Muscle of arm (tissue), 12 donors: ENCODE measurements around the gene AFF3. TPM values are rescaled to one million over a fixed set of nuclear protein-coding genes. Genes with fewer than 3 reads are reported as not detected.
"Not testable (repeated sequence)": the region's sequence is repeated elsewhere in the genome, so short reads cannot be mapped to it uniquely, and the experiment has no call there.

Experiments
- DNase-seq: peaks from one replicate; pipeline ENCODE4 v3.0.0-alpha.2; 2013
- polyA plus RNA-seq, 12 donors: library from polyadenylated mRNA; unstranded; fragments of 120-200 nt; gene quantifications; one replicate each; pipeline ENCODE4 v1.2.1, GENCODE V29; 2013; ENCODE audit not compliant: insufficient read length in 12 of 12

Gene AFF3
- polyA plus RNA-seq, 12 donors: 2.5 to 15.7 (median 3.7) TPM; not detected in 1

DNA sequence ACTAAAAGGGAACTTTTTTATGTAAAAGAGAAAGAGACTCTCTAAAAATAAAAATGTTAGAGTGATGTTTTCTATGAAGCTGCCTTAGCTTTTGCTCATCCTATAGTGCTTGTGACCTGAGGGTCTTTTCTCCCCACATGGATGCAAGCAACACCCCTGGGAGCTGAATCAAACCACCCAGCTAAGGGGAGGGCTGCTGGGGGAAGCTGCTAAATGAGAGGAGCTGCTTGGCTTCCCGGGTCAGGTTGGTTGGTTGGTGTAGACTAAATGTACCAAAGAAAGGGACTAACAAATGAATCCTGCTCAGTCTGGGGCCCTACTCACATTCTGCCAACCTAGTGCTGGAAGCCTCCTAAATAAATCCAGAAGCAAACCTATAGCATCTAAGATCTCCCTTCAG is 35.0 kb downstream of the AFF3 start:
- no peak for DNase-seq

GRCh38 chr2:100106460-100106859 is 35.9 kb downstream of the AFF3 start:
- peak; percentile 46 for DNase-seq

- DNase-seq: no peak
These were observed 36.7 kb downstream of the AFF3 start for GRCh38 chr2:100105678-100106054.

DNA sequence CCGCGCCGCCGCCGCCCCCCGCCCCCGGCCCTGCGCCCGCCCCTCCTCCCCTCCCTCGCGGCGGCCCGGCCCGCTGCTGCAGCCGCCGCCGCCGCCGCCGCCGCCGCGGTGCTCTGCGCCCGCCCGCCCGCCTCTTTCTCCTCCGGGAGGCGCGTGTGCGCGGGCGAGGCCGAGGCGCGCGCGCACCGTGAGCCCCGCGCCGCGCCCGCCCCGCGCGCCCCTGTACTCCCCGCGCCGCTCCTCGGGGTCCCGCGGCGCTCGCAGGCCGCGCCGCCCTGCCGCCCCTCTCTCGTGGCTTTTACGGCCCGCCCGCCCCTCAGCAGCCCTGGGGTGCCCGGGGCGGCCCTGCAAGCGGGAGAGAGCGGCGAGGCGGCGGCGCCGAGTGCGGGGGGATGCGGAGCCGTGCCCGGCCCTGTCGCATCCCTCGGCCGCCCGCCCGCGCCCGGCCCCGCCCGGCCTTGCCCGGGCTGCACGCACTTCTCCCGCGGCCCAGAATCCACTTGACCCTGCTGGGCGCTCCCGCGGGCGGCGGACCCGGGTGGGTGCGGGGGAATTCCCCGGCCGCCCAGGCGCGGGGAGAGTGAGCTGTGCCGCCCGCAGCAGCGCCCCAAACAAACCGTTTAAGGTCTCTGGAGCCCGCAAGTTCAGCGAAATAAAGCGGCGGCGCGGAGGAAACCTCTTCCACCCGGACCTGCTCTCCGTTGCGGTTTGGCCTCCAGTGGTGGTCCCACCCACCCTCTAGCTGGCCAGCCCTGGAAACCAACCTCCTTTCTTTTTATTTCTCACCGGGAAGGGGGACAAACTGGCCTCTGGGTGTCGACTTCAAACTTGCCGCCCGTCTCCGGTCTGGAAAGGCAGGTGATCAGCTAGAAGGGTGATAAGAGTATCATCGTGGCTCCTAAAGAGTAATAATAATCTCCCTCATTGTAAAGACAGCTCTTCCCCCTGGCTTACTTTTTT is 37.4 kb downstream of the AFF3 start:
- DNase-seq: no peak

- not testable (repeated sequence) for DNase-seq
These were observed 38.1 kb downstream of the AFF3 start for GRCh38 chr2:100104265-100104664.

GRCh38 chr2:100103527-100104252 is 38.7 kb downstream of the AFF3 start:
- not testable (repeated sequence) for DNase-seq

DNA sequence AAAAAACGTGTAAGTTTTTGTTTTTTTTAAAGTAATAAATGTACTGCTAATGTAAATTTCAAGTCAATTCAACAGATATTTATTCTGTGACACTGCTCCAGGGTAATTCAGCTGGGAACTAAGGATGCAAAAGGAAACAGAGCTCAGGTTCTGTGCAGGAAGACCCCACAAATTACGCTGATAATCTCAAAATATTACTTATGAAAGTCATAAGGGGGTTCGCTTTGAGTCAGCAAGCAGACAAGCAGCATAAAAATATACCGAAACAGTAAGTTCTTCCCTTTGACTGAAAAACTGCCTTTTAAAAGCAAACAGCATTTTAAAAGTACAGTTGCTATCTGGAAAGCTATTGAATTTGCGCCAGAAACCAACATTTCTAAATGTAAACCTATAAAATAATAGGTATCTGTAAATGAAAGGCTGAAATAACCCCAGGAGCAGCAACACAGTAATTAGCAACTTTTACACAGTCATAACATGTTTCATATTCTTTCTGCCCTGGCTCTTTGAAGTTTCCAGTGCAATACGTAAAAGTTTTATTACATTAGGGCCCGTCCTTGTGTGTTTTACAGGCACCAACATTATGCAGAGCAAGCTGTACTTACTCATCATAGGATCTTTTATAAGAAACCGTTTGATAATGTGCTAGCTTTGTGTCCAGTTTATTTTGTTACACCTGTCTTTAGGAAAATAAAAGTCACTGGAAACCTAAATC is 39.8 kb downstream of the AFF3 start:
- not testable (repeated sequence) for DNase-seq

GRCh38 chr2:100098855-100099254 is 43.5 kb downstream of the AFF3 start:
- DNase-seq: not testable (repeated sequence)

GRCh38 chr2:100097611-100098294 is 44.6 kb downstream of the AFF3 start:
- not testable (repeated sequence) for DNase-seq

DNA sequence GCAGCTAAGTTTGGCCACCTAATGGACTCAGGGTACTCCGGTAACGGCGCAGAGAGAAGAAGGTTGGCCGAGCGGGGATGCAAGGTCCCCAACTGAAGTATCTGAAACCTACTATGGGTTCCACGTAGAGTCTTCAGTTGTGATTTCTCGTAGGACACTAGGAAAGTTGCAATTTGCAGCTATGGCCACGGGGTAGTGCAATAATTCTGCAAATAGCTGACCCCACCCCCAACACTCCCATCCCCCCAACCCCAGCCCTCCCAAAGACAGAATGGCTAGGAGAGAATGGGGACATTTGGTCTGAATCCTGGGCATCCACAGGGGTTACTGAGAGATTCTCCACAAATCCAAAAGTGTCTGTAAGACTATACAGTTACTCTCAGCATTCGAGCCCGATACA is 46.5 kb downstream of the AFF3 start:
- not testable (repeated sequence) for DNase-seq

DNA sequence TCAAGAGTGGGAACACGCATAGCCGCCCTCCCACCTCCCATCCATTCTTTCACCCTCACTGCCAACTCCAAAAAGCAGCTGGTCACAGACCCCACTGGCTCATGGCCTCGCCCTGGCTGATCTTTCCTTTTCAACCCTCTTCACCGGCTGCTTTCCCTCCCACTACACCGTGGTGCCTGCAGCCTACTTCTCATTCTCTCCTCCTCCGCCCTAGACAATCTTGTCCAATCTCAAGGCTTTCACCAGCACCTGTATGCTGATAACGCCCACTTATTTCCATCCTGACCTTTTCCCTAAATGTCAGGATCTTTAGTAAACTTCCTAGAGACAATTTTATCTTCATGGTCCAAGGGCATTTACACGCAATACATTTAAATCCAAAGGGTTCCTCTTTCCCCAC is 50.6 kb downstream of the AFF3 start:
- DNase-seq: not testable (repeated sequence)

GRCh38 chr2:100085744-100086143 is 56.6 kb downstream of the AFF3 start:
- DNase-seq: not testable (repeated sequence)

DNA sequence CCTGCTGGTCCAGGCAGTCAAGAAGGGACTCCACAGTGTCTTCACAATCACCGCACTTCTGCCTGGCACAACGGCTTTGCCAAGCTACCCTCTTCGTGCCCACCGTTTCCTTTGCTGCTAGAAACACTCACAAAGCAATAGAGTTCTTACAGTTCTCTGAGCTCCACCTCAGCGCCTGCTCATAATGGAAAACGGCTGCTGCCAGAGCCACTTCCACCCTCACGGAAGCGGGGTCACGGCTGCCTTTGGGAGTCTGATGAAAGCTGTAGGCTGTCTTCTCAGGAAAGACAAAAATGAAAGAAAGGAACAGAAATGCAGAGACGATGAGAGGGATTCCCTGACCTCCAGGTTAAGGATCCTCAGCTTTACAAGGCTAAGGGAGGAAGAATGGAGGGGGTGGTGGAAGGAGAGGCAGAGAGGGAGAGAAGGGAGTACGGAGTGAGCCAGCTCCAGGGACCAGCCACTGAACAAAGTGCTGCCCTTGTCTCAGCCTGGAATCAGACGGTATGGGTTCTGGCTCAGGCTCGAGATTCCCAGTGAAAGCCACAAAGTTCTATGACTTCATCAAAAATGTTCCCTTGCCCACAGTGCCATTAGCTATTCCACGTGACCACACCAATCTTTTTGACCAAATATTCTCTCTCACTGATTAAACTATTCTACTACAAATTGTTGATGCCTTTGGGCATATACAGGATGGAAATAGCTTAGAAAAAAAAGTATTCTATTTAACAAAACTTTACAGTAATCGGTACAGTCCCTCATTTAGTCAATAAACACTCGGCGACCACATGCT is 58.8 kb downstream of the AFF3 start:
- not testable (repeated sequence) for DNase-seq

GRCh38 chr2:100082302-100082978 is 60.0 kb downstream of the AFF3 start:
- not testable (repeated sequence) for DNase-seq

GRCh38 chr2:100077935-100078334 is 64.5 kb downstream of the AFF3 start:
- DNase-seq: no peak

- DNase-seq: no peak
These were observed 64.9 kb downstream of the AFF3 start for GRCh38 chr2:100077456-100077855.

DNA sequence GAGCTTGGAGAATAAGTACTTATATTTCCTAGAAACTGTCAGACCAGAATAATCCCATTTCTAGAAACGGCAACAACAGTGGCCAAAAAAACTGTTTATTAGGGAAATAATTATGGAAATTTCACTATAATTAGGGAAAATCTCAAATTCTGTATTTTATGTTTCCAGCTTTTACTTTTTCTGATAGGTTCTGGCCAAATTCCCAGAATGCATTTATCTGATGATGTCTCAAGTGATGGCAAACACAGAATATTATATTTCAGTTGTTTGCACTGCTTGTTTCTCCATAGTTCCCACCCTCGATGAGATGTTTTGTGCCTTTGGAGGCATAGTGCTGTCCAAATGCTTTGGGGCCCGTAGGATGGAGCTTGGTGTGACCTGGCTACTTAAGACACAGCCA is 66.9 kb downstream of the AFF3 start:
- DNase-seq: no peak

- DNase-seq: no peak
These were observed 69.3 kb downstream of the AFF3 start for GRCh38 chr2:100073110-100073509.

- no peak for DNase-seq
These were observed 69.9 kb downstream of the AFF3 start for GRCh38 chr2:100072503-100072902.
